ENCODE measurements around the gene ALOX5.

Gene ALOX5

DNA sequence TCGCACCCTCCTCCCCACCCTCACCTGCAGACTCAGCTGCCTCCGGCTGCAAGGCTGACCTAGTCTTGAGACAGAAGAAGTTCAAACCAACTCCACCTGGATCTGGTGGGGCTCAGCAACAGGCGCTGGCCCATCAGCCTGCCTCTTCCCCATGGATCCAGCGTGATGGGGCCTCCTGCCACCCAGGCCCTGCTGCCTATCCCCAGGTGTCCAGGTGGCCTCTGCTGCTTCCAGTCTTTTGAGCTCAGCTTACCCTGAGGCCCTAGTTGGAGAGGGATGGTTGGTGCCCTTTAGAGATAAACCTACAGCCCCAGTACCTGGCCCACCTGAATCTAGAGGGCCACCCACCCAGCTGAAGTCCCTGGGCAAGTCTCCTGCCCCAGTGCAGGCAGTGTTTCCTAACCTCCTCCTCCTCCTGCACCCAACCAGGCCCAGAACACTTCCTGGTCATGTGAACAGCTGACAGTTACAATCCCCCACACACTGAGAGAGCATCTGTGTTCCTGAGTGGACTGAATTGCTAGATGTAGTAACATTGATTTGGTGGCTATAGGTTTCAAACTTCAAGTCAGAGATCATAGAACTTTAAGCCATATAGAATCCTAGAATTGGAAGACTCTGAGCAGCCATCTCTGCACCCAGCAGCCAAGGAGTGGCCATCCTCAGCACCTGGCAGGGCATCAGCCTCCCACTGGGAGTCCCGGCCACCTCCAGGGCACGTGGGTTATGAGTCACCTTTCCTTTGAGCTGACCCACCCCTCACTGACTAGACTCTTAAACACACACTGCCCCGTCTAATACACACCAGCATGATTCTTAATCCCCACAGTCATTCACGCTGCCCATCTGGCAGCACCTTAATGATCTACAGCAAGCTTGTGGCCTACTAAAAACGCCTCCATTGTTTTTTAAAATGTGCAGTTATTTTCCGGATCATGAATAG is 51.9 kb downstream of the ALOX5 start:
- peak in 1 of 3 experiments; percentile 1 for DNase-seq

DNA sequence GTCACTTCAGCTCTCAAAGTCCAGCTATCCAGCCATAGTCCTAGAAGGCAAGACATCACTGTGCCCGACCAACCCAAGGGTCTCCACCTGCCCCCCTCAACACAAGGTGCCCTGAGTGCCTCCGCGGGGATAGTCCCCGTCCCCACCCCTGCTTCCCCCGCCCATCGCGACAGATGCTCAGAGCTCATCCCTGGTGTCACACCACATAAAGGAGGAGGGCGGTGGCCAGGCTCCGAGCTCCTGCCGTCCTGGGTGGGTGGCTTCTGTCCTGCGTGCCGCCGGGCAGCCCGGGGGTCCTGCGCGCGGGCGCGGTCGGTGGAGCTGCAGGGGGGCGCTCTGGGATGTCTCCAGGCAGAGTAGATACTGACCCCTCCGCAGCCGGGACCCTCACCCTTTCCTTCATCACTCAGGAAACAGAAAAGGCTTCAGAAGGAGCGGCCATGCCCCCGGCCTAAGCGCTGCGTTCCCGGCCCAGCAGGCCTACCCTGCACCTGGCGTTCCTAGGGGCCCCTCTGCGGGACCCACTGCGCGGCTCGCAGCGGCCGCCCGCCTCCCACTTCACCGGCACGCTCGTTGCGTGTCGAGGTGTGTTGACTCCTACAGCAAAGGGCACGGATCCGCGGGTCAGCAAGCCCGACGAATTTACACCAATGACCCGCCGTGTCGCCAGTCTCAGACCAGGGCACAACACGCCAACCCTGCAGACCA is 53.4 kb downstream of the ALOX5 start:
- DNase-seq: no peak

DNA sequence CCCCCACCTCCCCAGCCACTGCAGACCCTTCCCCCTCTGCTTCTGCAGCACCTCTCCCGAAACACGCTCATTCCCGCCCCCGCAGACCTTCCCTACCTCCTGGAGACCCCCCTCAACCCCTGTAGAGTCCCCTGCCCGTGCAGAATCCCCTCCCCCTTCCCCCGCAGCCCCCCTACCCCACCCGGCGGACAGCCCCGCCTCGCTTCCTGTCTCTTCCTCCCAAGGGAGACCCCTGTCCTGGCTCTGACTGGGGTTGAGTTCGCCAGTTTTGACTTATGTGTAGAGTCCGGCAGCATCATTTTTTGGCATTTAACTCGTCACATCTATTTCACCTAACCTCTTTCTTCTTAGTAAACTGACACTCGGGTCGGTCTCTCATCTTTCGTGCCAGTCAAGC is 54.0 kb downstream of the ALOX5 start:
- DNase-seq: no peak

DNA sequence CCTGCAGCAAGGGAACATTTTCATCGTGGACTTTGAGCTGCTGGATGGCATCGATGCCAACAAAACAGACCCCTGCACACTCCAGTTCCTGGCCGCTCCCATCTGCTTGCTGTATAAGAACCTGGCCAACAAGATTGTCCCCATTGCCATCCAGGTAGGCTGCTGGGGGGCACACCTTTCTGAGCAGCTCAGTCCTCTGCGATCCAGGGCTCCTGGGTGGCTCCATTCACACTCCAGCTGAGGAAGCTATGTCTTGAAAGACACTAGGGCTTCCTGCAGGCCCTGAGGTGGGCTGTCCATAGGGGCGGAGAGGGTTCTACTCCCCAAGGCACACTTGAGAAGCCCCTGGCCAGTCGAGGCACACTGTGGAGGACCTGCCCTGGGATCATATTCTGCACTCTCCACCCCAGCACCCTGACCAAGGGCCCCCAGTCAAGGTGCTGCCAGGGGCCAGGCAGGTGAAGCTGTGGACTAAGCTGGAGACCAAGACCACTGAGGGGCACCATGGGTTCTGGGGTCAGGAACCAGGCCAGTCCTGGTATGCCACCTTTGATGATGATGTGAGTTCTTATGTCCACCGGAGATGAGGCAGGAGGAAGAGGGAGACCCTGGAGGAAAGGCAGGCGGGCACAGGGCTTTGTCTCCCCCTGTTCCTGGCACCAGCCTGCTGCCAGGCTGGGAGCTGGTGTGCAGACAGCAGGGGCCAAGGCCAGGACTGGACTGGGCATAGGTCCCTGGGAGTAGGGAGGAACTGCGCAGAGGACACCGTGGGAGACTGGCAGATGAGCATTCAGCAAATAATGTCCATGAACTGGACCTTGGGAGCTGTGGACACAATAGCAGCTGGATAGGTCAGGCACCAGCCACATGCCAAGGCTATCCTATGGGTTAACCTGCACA is 54.8 kb downstream of the ALOX5 start:
- DNase-seq: no peak

DNA sequence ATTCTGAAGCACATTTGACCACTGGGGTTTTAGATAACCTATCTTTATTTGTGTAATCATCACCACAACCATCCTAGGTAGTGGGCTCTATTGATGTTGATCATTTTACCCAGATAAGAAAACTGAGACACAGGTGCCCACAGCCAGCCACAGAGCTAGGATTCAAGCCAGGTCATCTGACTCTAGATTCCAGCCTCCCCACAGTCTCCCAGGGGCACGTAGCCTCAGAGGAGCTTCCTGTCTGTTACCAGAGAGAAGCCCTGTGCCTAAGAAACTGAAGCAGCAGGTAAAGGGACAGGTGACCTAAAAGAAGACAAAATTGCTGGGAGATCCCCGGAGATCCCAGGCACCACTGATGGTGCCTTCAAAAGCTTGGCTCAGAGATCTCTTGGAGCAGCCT is 55.8 kb downstream of the ALOX5 start:
- DNase-seq: no peak

DNA sequence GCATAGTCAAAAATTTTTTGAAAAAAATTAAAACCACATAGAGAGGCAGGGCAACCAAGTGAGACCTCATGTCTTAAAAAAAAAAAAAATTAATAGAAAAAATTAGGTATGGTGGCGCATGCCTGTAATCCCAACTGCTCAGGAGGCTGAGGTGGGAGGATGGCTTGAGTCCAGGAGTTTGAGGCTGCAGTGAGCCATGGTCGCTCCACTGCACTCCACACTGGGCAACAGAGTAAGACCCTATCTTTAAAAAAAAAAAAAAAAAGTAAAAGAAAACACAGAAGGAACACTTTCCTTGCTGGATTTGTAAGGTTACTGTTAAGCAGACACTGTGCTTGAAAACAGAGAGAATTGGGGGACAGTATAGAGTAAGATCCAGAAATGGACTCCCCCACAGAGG is 58.1 kb downstream of the ALOX5 start:
- DNase-seq: no peak

DNA sequence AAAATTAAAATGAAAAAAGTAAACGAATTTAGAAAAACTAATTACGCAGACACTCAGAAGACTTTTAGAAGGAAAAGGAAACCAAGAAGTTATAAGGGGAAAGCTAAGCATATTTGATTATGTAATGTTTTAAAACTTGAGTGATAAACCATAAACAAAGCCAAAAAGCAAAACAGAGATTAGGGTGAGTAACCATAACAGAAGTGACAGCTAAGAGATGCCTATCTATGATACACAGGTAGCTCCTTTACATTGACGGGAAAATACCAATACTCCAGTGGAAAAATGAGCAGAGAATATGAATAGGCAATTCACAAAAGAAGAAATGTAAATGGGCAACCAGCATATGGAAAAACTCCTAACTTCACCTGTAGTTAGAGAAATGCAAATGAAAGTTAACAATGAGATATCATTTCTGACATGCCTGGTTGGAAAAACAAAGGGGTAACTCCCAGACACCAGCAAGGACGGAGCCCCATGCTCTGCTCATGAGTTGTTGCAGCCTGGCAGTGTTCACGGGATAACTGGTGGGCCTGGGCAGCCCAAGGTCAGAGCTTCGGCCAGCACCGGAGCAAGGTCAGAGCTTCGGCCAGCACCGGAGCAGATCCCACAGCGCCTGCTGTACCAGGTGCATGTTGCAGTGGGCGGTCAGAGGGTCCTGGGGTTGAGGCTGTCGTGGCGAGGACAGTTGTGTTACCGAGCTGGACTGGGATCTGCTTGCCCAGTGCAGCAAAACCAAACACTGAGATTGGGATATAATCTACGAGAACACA is 58.9 kb downstream of the ALOX5 start:
- DNase-seq: no peak

DNA sequence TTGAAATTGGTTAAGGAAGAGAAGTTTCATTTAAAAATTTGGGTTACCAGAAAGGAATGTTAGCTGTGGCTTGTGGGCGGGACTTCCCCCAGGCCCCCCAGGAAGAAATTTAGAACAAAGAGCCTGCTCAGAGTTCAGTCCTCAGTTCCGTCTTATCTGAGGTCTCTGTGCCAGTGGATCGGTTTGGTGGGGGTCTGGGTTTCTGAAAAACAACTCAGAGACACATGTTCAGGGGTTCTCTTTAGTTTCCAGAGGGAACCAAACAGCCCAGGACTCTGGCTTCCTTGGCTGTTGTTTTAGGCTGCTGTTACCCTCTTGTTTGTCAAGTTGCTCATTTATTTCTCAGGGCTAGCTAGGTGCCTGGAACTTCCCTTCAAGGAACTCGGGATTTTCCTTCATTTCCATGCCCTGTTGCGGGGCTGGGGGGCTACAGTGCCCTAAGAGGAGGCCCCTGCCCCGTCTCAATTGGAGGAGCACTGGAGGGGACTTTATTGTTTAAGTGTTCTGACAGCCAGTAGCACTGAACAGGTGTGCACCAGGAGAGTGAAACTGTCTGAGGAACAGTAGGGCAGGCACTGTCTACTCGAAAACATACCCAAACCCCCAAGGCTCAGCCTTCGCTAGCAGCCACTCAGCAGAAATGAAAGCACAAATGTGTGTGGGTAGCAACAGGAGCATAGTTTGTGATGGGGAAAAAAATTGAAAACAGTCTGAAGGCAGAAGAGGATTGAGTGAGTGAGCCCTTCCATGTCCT is 59.9 kb downstream of the ALOX5 start:
- no peak for DNase-seq

DNA sequence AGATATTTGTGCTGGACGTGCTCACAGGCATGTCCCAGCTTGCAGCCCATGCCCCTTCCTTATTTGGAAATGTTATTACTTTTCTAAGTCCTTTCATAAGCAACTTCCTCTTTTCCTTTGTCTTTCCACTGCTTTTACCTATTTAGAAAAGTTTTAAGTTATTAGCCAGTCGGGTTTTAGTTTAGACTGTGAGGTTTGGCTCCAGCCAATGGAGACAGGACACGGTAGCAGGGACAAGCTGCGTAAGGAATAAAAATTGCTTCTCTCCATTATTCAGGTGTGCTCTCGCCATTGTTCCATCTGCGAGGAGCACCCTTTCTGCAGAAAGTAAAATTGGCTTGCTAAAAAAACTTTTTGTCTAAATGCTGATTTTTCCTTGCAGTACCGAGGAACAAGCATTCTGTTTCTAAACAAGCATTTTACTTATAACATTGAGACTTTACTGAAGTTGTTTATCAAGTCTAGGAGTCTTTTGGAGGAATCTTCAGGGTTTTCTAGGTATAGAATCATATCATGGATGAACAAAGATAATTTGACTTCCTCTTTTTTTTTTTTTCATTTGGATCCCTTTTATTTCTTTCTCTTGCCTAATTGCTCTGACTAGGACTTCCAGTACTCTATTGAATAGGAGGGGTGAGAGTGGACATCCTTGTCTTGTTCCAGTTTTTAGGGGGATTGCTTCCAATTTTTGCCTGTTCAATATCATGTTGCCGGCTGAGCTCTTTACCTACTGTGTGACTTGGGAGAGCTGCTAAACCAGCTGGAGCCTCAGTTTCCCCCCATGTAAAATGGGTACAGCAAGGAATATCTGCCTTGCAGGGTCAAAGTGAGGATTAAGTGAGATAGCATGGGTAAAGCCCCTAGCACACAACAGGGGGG is 63.8 kb downstream of the ALOX5 start:
- no peak for DNase-seq

DNA sequence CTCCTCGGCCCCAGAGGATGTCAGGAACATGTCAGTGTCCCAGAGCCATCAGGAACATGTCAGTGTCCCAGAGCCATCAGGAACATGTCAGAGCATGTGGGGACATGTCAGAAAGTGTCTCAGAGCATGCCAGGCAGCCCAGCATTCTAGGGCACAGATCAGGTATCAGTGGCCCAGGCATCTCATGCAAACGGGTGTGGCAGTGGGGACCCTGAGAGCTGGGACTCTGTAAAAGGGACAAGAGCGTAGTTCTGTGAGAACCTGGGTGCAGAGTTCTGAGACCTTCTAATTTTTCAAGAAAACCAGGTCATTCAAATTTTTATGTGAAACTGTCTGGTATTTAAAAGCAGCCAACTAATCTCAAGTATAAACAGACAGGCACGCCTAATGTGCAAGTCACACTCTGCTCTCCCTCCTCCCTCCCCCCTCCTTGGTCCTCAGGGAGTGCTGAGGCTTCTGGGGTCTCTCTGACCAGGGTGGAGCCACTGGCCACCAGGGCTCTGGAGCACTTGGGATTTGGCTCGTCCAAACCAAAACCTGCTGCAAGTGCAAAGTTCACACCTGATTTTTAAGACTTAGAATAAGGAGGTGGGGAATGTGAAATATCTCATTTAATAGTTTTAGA is 64.6 kb downstream of the ALOX5 start:
- no peak for DNase-seq

DNA sequence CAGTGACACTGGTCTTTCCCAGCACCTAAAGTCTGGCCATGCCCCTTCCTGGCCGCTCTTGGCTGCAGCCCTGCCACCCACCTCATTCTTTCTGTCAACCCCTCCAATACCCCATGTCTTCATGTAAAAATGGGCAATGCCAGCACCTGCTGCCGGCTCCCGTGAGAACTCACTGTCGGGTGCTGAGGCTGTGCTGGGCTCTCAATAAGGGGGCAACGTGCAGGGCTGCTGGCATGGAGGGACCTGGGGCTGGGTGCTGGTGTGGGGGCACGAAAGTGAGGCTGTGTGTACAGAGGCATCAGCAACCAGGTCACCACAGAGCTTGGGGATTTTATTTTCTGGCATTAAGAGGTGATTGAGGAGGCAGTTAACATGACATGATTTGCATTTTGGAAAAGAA is 65.3 kb downstream of the ALOX5 start:
- no peak for DNase-seq

DNA sequence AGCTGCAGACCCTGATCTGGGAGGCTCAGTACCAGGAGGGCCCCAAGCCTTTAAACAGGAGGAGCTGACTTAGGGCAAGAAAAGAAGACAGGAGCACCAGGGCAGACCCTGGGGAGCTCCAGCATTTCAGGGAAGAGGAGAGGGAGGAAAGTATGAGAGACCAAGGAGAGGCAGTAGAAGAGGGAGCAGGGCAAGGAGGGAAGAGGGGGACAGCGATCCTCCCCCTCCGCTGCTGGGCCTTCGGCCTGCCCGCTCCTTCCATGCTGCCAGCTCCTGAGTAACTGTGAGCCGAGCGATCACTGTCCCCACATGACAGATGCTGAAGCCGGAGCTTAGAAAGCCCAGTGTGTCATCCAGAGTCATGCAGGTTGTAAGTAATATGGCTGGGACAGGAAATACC is 65.9 kb downstream of the ALOX5 start:
- DNase-seq: no peak

DNA sequence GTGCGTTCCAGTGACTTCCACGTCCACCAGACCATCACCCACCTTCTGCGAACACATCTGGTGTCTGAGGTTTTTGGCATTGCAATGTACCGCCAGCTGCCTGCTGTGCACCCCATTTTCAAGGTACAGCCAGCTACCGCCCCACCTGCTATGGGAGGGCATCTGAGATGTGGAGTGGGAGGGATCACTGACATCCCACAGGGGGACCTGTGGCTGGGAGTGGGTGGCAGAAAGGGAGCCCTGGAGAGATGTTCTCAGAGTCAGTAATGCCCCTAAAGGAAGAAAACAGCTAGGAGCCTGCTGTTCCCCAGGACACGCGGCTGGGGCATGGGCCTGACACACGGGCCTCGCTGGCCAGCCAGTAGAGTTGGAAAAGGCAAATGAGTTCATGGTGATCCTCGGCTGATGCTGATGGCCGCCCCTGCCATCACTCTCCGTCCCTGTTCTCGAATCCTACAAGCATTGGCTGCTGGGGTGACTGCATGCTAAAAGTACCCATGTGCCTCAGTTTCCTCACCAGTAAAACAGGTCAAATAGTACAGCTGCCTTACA is 66.6 kb downstream of the ALOX5 start:
- DNase-seq: no peak

DNA sequence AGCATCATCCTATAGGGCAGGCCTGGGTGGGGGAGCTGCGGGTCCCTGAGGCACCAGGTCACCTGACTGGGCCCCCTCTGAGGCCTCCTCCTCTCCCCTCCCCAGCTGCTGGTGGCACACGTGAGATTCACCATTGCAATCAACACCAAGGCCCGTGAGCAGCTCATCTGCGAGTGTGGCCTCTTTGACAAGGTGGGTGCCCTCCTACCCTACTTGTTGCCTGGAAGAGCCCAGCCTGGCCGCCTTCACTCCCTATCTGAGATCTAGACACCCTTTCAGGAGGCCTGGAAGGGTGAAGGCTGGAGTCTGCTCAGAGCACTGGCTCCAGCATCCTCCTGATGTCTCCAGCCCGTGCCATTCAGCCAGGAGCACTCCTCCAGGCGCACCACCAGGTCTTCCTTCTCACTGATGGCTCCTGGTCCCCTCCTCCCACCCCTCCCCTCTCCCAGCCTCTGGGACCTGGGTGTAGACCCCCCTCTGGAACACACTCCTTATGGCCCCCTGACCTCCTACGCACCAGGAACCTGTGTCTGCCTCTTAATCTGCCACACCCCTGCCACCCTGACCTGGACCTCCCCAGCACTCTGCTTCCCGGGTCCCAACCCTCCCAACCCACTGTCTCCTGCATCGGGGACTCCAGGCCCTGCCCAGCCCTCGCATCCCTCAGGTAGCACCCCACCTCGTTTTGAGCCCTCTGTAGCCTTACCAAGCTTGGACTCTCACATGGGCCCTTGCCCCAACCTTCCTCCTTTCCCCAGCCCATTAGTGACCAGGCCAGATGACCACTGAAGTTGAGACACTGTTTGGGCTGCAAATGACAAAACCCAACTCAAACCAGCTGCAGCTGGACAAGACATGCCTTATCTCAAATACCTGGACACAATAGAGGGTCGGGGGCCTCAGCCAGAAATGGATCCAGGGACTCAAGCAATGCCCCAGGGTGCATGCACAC is 67.5 kb downstream of the ALOX5 start:
- DNase-seq: no peak

DNA sequence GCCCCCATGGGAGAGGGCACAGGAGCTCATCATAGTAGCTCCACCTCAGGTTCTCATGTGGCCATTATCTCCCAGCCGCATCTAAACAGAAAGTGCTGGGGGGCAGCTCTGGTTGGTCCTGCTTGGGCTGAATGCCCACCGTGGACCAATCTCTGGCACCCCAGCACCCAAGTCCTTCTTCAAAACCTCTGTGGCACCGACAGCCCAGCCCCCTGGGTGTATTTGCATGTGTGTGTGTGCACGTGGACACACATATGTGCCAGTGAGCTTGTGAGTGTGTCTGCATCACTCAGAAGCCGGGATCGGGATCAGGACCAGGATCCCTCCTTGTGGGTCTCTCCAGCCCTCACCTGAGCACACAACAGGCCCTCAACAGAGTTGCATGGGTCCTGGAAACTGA is 68.2 kb downstream of the ALOX5 start:
- no peak for DNase-seq

DNA sequence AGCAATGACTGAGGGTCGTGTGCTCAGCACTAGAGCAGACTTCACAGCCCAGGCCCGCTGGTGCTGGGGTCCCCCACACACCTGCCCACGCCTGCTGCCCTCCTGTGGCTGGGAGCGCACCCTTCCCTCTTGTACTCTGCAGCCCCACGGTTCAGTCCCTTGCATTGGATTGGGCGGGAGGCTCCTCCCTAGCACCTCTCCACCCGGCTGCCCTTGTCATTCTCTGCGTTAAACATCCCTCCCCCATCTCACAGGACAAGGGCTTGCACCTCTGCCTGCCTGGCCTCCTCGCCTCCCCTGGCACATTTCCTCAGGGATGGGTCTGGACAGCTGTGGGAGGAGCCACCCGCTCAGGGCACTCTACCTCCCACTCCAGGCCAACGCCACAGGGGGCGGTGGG is 68.6 kb downstream of the ALOX5 start:
- no peak for DNase-seq

DNA sequence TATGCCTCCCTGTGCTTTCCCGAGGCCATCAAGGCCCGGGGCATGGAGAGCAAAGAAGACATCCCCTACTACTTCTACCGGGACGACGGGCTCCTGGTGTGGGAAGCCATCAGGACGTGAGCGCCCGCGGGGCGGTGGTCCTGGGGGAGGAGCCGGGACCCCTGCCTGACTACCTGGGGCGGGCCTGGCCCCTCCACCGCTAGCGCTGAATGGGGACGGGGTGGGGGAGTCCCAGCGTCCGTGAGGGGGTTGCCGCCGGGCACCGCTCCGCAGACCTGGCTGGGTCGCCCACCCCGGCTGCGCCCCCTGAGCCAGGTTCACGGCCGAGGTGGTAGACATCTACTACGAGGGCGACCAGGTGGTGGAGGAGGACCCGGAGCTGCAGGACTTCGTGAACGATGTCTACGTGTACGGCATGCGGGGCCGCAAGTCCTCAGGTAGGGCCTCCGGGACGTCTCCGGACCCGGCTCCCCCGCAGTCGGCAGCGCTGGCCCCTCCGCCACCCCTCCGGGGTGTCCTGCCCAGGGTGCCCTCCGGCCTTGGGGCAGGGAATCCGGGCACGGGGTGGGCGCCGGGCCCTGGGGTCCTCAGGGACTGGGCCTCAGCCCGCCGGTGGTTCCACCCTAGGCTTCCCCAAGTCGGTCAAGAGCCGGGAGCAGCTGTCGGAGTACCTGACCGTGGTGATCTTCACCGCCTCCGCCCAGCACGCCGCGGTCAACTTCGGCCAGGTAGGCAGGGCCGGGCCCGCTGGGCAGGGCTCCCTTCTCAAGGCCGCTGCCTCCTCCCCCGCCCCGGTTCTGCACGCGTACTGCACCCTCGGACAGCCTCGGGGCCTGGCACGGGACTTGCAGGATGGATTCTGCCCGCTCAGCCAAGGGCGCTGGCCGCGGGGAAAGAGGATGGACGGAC is 69.3 kb downstream of the ALOX5 start:
- DNase-seq: no peak

DNA sequence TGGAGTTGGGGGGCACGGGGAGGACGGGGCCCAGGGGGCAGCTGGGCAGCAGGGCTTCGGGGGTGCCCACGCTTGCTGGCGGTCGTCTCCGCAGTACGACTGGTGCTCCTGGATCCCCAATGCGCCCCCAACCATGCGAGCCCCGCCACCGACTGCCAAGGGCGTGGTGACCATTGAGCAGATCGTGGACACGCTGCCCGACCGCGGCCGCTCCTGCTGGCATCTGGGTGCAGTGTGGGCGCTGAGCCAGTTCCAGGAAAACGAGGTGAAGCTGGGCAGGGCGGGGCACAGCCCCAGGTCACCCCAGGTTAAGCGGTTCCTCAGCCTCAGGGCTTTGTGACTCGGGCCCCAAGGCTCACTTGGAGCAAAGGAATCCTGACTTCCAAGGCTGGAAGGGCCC is 70.0 kb downstream of the ALOX5 start:
- no peak for DNase-seq

All from NCI-H1417 (cell line).